Measurements from ENCODE around the gene SERPINA7.
"Not testable (repeated sequence)": the region's sequence is repeated elsewhere in the genome, so short reads cannot be mapped to it uniquely, and the experiment has no call there.

The SERPINA7 gene, protein sequence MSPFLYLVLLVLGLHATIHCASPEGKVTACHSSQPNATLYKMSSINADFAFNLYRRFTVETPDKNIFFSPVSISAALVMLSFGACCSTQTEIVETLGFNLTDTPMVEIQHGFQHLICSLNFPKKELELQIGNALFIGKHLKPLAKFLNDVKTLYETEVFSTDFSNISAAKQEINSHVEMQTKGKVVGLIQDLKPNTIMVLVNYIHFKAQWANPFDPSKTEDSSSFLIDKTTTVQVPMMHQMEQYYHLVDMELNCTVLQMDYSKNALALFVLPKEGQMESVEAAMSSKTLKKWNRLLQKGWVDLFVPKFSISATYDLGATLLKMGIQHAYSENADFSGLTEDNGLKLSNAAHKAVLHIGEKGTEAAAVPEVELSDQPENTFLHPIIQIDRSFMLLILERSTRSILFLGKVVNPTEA

GRCh38 chrX:106038625-106039024 lies at the start of gene SERPINA7:
TSS of gene SERPINA7 (minus strand) at chrX:106038727. CDS start at chrX:106037058, 1,669 bp downstream.
- no peak for DNase-seq

GRCh38 chrX:106069048-106069447 lies 30.5 kb upstream of the SERPINA7 start:
- DNase-seq, result no peak

GRCh38 chrX:106050054-106050453 lies 11.5 kb upstream of the SERPINA7 start:
- DNase-seq, result no peak

DNA sequence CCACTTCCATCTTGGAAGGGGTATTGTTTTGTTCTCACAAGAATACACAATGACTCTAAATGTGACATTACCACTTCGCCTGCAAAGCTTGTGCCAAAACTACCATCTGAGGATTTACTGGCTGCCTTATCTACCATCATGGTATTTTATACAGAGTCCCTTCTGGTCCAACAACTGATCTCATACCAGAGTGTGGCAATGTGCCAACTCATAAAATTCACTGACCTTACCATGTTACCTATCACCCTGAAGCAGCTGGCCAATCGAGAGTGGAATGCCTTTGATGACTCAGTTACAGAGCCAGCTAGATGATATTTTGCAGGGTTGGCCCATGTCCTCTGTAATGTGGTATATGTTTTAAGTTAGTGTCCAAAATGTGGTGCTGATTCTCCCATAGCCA lies 3.8 kb upstream of the SERPINA7 start:
- no peak for DNase-seq

DNA sequence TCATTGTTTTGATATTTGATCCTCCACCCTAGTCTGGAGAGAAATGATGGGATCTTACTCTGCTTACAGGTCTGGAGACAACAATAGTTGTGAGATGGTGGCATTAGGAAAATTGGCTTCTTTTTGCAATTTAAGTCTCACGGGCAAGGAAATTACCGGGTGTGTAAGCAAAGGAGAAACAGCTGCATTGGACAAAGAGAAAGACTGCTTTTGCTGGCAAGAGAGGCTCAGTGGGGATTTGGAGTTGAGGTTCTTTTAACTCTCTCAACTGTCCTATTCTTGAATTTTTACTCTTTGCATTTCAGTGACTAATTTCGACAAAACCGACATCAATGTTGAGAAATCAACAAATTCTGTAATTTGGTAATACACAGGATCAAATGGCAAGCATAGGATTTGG lies 2.3 kb upstream of the SERPINA7 start:
- DNase-seq, result no peak

DNA sequence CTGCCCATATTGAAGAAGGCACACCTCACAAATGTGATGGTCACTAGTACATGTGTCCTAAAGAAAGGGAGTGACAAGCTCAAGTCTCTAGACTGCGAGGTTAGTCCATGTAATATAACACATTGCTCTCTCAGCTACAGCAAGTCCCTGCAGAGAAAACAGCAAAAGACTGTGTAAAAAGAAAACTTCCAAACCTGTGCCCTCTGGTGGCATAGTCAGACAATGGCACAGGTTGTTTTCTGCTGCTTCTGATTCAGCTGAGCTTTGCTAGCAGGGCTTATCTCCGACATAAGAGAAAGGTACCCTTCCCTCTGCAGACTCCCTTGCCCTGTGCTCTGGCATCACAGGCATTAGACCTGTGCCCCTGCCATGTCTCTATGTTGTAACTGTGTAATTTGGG lies 1.4 kb upstream of the SERPINA7 start:
- DNase-seq, result no peak

DNA sequence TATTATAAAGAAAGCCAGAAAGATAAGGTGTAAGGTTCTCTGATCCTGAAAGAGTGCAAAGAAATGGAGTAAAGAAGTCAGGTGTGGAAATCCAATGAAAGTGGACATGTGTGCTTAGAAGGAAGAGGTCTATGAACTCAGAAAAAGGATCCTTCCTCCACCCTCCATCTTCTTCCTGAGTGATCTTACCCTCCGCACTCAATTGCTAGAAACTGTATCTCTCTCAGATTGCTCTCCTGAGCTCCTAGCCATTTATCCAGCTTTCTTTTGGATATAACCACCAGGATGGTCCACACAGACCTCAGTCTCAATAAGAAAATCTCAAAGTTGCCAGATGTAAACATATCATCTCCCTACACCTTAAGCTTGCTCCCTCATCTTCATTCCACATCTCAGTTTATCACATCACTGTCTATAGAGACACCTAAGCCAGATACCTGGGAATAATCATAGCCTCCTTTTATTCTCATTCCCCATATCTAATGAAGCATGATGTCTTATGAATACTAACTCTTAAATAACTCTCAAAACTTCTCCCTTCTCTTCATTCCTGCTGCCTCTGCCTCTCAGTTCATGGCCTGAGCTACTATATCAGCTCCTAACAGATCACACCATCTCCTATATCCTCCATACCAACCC lies 573 bp downstream of the SERPINA7 start:
- no peak for DNase-seq

GRCh38 chrX:106036716-106037115 lies 1.8 kb downstream of the SERPINA7 start:
- DNase-seq, result no peak

DNA sequence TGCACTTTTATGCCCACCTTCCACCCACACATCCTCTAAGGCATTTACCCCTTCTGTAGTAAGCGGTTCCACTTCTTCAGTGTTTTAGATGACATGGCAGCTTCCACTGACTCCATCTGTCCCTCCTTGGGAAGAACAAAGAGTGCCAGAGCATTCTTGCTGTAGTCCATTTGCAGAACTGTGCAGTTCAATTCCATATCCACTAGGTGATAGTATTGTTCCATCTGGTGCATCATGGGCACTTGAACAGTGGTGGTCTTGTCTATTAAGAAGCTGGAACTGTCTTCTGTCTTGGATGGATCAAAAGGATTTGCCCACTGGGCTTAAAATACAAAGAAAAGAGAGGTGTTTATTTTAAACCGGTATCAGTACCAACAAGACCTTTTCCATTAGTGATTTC lies 3.5 kb downstream of the SERPINA7 start:
- no peak for DNase-seq

- DNase-seq, result no peak
These were observed 14.6 kb downstream of the SERPINA7 start for GRCh38 chrX:106023947-106024346.

DNA sequence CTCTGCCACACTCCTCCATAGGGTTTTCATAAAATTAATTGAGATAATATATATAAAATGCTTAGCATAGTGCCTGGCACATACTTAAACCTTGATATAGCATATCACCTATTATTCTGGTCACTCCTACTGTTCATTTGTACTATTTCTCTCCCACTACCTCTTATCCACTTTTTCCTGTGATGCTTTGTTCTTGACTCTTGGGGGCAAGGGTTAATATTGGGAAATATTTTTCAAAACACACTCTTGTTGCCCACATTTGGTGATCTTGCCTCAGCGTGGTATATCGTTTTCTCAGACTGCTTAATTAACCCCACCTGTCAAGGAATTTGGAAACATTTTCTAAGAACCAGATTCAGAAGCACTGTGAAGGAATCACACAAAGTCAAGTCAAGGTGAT lies 16.3 kb downstream of the SERPINA7 start:
- DNase-seq, result no peak

DNA sequence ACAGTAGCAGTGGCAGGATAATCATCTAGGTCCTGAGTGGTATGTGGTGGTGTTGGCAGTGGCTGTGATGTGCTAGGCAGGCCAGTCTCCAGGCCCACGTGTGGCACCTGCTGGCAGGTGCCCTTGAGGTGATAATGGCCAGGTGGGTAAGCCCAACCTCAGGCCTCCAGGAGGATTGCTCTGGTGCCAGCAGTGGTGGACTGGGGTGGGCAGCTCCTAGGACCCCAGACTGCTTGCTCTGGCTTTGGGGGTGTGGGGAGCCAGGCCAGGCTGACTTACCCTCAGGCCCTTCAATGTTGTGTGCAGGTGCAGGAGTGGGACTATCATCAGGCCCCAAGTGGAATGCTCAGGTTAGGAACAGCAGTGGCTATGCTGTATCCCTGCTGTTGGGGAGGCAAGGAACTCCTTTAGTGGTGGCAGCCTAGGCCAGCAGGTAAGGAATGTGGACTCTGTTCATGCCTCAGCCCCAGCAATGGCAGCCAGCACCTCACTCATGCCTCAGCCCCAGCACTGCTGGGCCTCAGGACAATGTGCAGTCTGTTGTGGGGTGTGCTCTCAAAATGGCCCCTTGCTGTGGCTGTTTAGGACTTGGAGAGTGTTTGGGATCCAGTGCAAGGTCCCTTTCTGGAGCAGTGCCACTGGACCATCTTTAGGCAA lies 24.3 kb downstream of the SERPINA7 start:
- no peak for DNase-seq

DNA sequence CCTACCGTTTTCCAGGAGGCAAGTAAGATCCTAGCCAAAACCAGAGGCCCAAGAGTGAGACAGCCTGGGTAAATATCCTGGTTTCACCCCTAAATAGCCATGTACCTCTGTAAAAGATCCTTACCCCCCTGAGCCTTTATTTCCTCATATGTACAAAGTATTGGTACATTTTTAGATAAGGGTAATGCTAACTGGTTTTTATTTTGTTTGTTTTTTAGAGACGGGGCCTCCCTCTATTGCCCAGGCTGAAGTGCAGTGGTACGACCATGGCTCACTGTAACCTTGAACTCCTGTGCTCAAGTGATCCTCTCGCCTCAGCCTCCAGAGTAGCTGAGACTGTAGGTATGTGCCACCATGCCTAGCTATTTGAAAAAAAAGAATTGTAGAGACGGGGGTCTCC lies 29.4 kb downstream of the SERPINA7 start:
- no peak for DNase-seq

- no peak for DNase-seq
These were observed 30.7 kb downstream of the SERPINA7 start for GRCh38 chrX:106007815-106008214.

DNA sequence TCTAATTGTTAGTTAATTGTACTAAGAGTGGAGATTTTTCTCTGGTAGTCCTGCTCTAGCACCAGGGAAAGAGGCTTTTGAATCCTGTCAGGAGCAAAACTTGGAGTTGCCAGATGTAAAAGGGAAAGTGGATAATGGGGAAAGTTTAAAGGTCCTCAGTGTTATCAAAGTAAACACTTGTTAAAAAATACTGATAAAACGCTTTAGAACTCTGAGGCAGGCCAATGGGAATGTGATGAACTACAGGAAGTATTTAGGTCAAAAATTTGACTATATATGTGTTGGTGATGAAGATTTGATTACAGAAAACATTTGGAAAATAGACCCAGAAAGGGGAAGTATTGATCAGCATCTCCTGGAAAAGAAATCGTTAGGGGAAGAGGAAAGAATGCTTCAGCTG lies 32.8 kb downstream of the SERPINA7 start:
- no peak for DNase-seq

DNA sequence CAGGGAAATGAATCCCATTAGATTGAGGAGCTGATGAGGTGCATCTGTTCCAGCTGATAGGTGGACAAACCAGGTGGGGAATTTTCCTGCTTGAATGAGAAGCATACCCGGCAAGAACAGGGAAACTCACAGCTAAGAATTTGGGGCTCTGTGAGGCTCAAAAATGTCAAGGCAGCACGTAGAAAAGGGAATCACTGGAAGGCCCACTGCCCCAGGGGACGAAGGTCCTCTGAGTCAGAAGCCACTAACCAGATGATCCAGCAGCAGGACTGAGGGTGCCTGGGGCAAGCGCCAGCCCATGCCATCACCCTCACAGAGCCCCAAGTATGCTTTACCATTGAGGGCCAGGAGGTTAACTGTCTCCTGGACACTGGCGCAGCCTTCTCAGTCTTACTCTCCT lies 37.9 kb downstream of the SERPINA7 start:
- DNase-seq, result not testable (repeated sequence)

DNA sequence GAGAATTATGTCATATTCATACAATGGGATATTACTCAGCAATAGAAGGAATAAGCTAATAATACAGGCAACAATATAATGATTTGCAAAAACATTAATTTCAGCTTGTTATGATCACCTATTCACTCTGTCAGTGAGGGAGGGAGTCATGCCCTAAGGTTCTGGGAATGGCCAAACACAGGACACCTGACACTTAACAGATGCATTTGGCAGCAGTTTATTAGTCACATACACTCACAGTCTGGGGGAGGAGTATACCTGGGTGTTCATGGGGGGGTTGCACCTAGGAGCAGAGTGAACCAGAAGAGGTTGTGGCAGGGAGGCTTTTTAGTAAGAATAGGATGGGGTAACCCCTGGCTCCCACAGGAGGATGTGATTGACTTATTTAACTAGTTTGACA lies 38.3 kb downstream of the SERPINA7 start:
- no peak for DNase-seq

- DNase-seq, result no peak
These were observed 39.2 kb downstream of the SERPINA7 start for GRCh38 chrX:105999294-105999693.

- DNase-seq, result not testable (repeated sequence)
These were observed 50.0 kb downstream of the SERPINA7 start for GRCh38 chrX:105988487-105988886.
